ENCODE measurements around the gene DNAH17. TPM values are rescaled to one million over a fixed set of nuclear protein-coding genes. Genes with fewer than 3 reads are reported as not detected.

Gene DNAH17
- total RNA-seq, 4 donors from 2014 or later: under 0.01 TPM; not detected in 2

GRCh38 chr17:78438271-78438691 lies 138.9 kb downstream of the DNAH17 start:
- Histone ChIP-seq H3K4me1 (no peaks in the 10 kb centered on the region), H3K27ac (no peak overlapping the region), H3K27me3 (peaks cover 0 to 19% of the 10 kb centered on the region in 2 donors), H3K4me3 (no peak overlapping the region), H3K9me3 (no peaks in the 10 kb centered on the region), H3K36me3 (no peaks in the 10 kb centered on the region)
- no peak for TF ChIP-seq CTCF (IDR thresholded peaks at IDR 0.05)
- no peak for TF ChIP-seq POLR2A (IDR thresholded peaks at IDR 0.05)
- TF ChIP-seq EP300 (IDR thresholded peaks at IDR 0.05): no peak
- no peak for DNase-seq (ENCODE audit: low spot score in 2 of 2)
- WGBS, 2 donors: 85 to 98% methylated on average over 4 to 10 of the region's 10 CpGs

- TF ChIP-seq EP300 (IDR thresholded peaks at IDR 0.05) (no peak), POLR2A (IDR thresholded peaks at IDR 0.05) (no peak), CTCF (IDR thresholded peaks at IDR 0.05) (no peak)
- WGBS, 2 donors: 84 to 87% methylated on average over 11 to 20 of the region's 20 CpGs
- H3K9me3 ChIP-seq: no peaks in the 10 kb centered on the region
- H3K36me3 ChIP-seq: no peaks in the 10 kb centered on the region
- no peak for DNase-seq (ENCODE audit: low spot score in 2 of 2)
- no peak overlapping the region for H3K27ac ChIP-seq
- H3K27me3 ChIP-seq: peaks cover 0 to 19% of the 10 kb centered on the region in 2 donors
- peaks cover 0 to 5% (median under 1%) of the 10 kb centered on the region in 4 donors for H3K4me1 ChIP-seq
- H3K4me3 ChIP-seq: no peak overlapping the region
Measured at GRCh38 chr17:78437508-78438169, 139.6 kb downstream of the DNAH17 start.

- Histone ChIP-seq H3K4me3 (no peak overlapping the region), H3K9me3 (no peaks in the 10 kb centered on the region), H3K36me3 (no peaks in the 10 kb centered on the region), H3K27me3 (peaks cover 0 to 19% of the 10 kb centered on the region in 2 donors), H3K27ac (no peak overlapping the region), H3K4me1 (peaks cover 0 to 18% (median 9%) of the 10 kb centered on the region in 4 donors)
- DNase-seq (ENCODE audit: low spot score in 2 of 2): no peak
- WGBS, 2 donors: 75 to 79% methylated on average over 19 of the region's 19 CpGs
- no peak for TF ChIP-seq CTCF (IDR thresholded peaks at IDR 0.05)
- TF ChIP-seq POLR2A (IDR thresholded peaks at IDR 0.05): no peak
- TF ChIP-seq EP300 (IDR thresholded peaks at IDR 0.05): no peak
Measured at GRCh38 chr17:78435330-78436005, 141.7 kb downstream of the DNAH17 start.

- peaks cover 0 to 19% of the 10 kb centered on the region in 2 donors for H3K27me3 ChIP-seq
- WGBS, 2 donors: 56 to 57% methylated on average over 18 of the region's 18 CpGs
- peaks cover 0 to 18% (median 9%) of the 10 kb centered on the region in 4 donors for H3K4me1 ChIP-seq
- H3K4me3 ChIP-seq: no peak overlapping the region
- TF ChIP-seq POLR2A (IDR thresholded peaks at IDR 0.05): no peak
- TF ChIP-seq EP300 (IDR thresholded peaks at IDR 0.05): no peak
- TF ChIP-seq CTCF (IDR thresholded peaks at IDR 0.05): no peak
- no peaks in the 10 kb centered on the region for H3K9me3 ChIP-seq
- DNase-seq (ENCODE audit: low spot score in 2 of 2): no peak
- H3K27ac ChIP-seq: no peak overlapping the region
- H3K36me3 ChIP-seq: peaks cover 0 to 5% (median 0%) of the 10 kb centered on the region in 3 donors
Measured at GRCh38 chr17:78434455-78435329, 142.5 kb downstream of the DNAH17 start.
